CD8-positive, alpha-beta memory T cell (primary cell): ENCODE measurements around the gene DENND1A. TPM values are rescaled to one million over a fixed set of nuclear protein-coding genes. Genes with fewer than 3 reads are reported as not detected.

ENCODE experiments used
- CTCF ChIA-PET: fragments of 350-600 bp; sonication (Branson Sonifier 250); formaldehyde crosslinking; loops from one replicate; lab custom pipeline; 2021; ENCODE audit warnings: antibody characterized with exemption; lab: Charles Lee
- POLR2A ChIA-PET: fragments of 350-600 bp; sonication (Branson Sonifier 250); formaldehyde crosslinking; loops from one replicate; lab custom pipeline; 2021; ENCODE audit warnings: antibody characterized with exemption; lab: Charles Lee
- DNase-seq, 5 donors: peaks; one replicate each; pipeline versions ENCODE4 v3.0.0 to v3.0.0-alpha.2; 2020 to 2022; ENCODE audit warnings: mixed read lengths in 1 of 5
- H3K27ac ChIP-seq: one replicate; pipeline ENCODE4 v1.7.0; 2013; ENCODE audit warnings: low read depth, mild to moderate bottlenecking, low read length, moderate library complexity
- H3K27me3 ChIP-seq: 2 replicates; pipeline ENCODE4 v1.7.0; 2013; ENCODE audit warnings: low read length, mild to moderate bottlenecking; ENCODE audit not compliant: insufficient read depth, poor library complexity, severe bottlenecking
- H3K36me3 ChIP-seq: 2 replicates; pipeline ENCODE4 v1.7.0; 2013; ENCODE audit warnings: mild to moderate bottlenecking, low read length, moderate library complexity; ENCODE audit not compliant: insufficient read depth
- H3K4me1 ChIP-seq: 2 replicates; pipeline ENCODE4 v1.7.0; 2013; ENCODE audit warnings: mild to moderate bottlenecking, low read length, moderate library complexity; ENCODE audit not compliant: insufficient read depth
- H3K4me3 ChIP-seq: 2 replicates; pipeline ENCODE4 v1.7.0; 2013; ENCODE audit warnings: mild to moderate bottlenecking, low read length
- H3K9me3 ChIP-seq: 2 replicates; pipeline ENCODE4 v1.7.0; 2013; ENCODE audit warnings: mild to moderate bottlenecking, low read length
- H3K27ac Mint-ChIP-seq, 8 donors: one replicate each; pipeline ENCODE4 v1.8.0; 2020 to 2021; ENCODE audit warnings: mixed read lengths in 8 of 8, mild to moderate bottlenecking in 6 of 8, inconsistent platforms in 3 of 8, moderate library complexity in 3 of 8
- H3K27me3 Mint-ChIP-seq, 2 donors: one replicate each; pipeline ENCODE4 v1.8.0; 2020 to 2021; ENCODE audit warnings: mixed read lengths in 2 of 2, mild to moderate bottlenecking in 1 of 2, moderate library complexity in 1 of 2
- H3K36me3 Mint-ChIP-seq, 3 donors: one replicate each; pipeline ENCODE4 v1.8.0; 2020 to 2021; ENCODE audit warnings: mixed read lengths in 3 of 3, inconsistent platforms in 1 of 3, mild to moderate bottlenecking in 1 of 3
- H3K4me1 Mint-ChIP-seq, 3 donors: one replicate each; pipeline ENCODE4 v1.8.0; 2020 to 2021; ENCODE audit warnings: mixed read lengths in 3 of 3, inconsistent platforms in 1 of 3, mild to moderate bottlenecking in 1 of 3
- H3K4me3 Mint-ChIP-seq, 7 donors: one replicate each; pipeline ENCODE4 v1.8.0; 2020 to 2021; ENCODE audit warnings: mixed read lengths in 7 of 7, mild to moderate bottlenecking in 6 of 7, moderate library complexity in 4 of 7, inconsistent platforms in 2 of 7
- H3K9me3 Mint-ChIP-seq, 5 donors: one replicate each; pipeline ENCODE4 v1.8.0; 2020 to 2022; ENCODE audit warnings: mixed read lengths in 5 of 5, mild to moderate bottlenecking in 3 of 5, moderate library complexity in 2 of 5, inconsistent platforms in 1 of 5
- polyA plus RNA-seq: library from polyadenylated mRNA; unstranded; fragments of 300-500 nt; fragmentation: Illumina TruSeq; gene quantifications from one replicate; pipeline ENCODE4 v1.2.3, GENCODE V29; 2021
- total RNA-seq, 2 experiments: library from RNA; stranded (reverse); gene quantifications; one replicate each; pipeline ENCODE4 v1.2.3, GENCODE V29; 2021

Gene DENND1A
- total and polyA plus RNA-seq, 3 experiments from 2014 or later = 7.2 to 15.1 (median 15.0) TPM

- H3K27ac ChIP-seq = no peak overlapping the region
- no peak for DNase-seq
- H3K9me3 ChIP-seq = no peaks in the 10 kb centered on the region
- H3K27me3 ChIP-seq = no peaks in the 10 kb centered on the region
- Mint-ChIP-seq H3K4me3 (no peak overlapping the region), H3K36me3 (no peaks in the 10 kb centered on the region), H3K27ac (no peak overlapping the region), H3K9me3 (no peaks in the 10 kb centered on the region), H3K27me3 (no peaks in the 10 kb centered on the region), H3K4me1 (peaks cover 0 to under 1% (median 0%) of the 10 kb centered on the region in 3 donors)
- ChIA-PET POLR2A (no interaction called here), CTCF (interaction anchor here (0.5 kb wide), 1 partner anchor 653 kb away, joined by 3 read pairs; no protein-coding TSS in a partner anchor)
- no peak overlapping the region for H3K4me3 ChIP-seq
- H3K4me1 ChIP-seq = no peaks in the 10 kb centered on the region
- H3K36me3 ChIP-seq = no peaks in the 10 kb centered on the region
Measured at GRCh38 chr9:123390337-123391135, 539.4 kb downstream of the DENND1A start.

GRCh38 chr9:123389698-123390097 is 540.2 kb downstream of the DENND1A start:
- no peaks in the 10 kb centered on the region for H3K9me3 ChIP-seq
- H3K36me3 ChIP-seq = no peaks in the 10 kb centered on the region
- H3K36me3 Mint-ChIP-seq = no peaks in the 10 kb centered on the region
- ChIA-PET CTCF (interaction anchor here (0.5 kb wide), 1 partner anchor 654 kb away, joined by 3 read pairs; no protein-coding TSS in a partner anchor), POLR2A (no interaction called here)
- H3K4me1 Mint-ChIP-seq = peaks cover 0 to 3% (median 3%) of the 10 kb centered on the region in 3 donors
- H3K4me1 ChIP-seq = no peaks in the 10 kb centered on the region
- no peak for DNase-seq
- H3K9me3 Mint-ChIP-seq = no peaks in the 10 kb centered on the region
- H3K4me3 Mint-ChIP-seq = no peak overlapping the region
- H3K27me3 Mint-ChIP-seq = no peaks in the 10 kb centered on the region
- H3K4me3 ChIP-seq = no peak overlapping the region
- H3K27ac ChIP-seq = no peak overlapping the region
- H3K27me3 ChIP-seq = no peaks in the 10 kb centered on the region
- no peak overlapping the region for H3K27ac Mint-ChIP-seq

DNA sequence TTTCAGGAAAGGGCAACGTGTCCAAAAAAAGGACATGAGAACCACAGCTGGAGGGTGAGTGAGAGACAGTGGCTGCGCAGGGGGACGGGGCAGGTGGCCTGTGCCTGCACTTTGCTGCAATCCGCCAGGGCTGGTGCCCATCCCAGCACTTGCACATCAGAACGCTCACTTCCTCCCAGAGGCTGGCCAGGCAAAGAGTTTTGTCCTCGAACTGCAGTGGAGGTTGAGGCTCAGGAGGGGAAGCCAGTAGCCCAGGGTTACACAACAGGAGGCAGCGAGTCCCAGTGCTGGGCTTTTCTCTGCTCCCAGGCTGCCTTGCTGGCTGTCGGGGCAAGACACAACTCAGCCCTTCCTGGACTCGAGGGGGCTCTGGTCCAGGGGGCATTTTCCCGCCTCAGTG is 540.9 kb downstream of the DENND1A start:
- Histone ChIP-seq H3K9me3 (no peaks in the 10 kb centered on the region), H3K36me3 (no peaks in the 10 kb centered on the region), H3K4me3 (no peak overlapping the region), H3K27me3 (no peaks in the 10 kb centered on the region), H3K27ac (no peak overlapping the region), H3K4me1 (no peaks in the 10 kb centered on the region)
- H3K27ac Mint-ChIP-seq = no peak overlapping the region
- no peaks in the 10 kb centered on the region for H3K36me3 Mint-ChIP-seq
- no peaks in the 10 kb centered on the region for H3K9me3 Mint-ChIP-seq
- peaks cover 0 to 3% (median 3%) of the 10 kb centered on the region in 3 donors for H3K4me1 Mint-ChIP-seq
- ChIA-PET POLR2A (no interaction called here), CTCF (no interaction called here)
- H3K27me3 Mint-ChIP-seq = no peaks in the 10 kb centered on the region
- DNase-seq = no peak
- no peak overlapping the region for H3K4me3 Mint-ChIP-seq

- ChIA-PET CTCF (no interaction called here), POLR2A (no interaction called here)
- no peaks in the 10 kb centered on the region for H3K36me3 ChIP-seq
- Mint-ChIP-seq H3K27me3 (no peaks in the 10 kb centered on the region), H3K4me1 (peaks cover 0 to 3% (median 3%) of the 10 kb centered on the region in 3 donors), H3K9me3 (no peaks in the 10 kb centered on the region), H3K27ac (peak overlapping the region in 1 of 8 donors; percentile 52), H3K4me3 (no peak overlapping the region), H3K36me3 (peaks cover 0 to 2% (median 0%) of the 10 kb centered on the region in 3 donors)
- H3K9me3 ChIP-seq = no peaks in the 10 kb centered on the region
- H3K27ac ChIP-seq = no peak overlapping the region
- H3K4me1 ChIP-seq = no peaks in the 10 kb centered on the region
- H3K4me3 ChIP-seq = no peak overlapping the region
- DNase-seq = no peak
- H3K27me3 ChIP-seq = no peaks in the 10 kb centered on the region
Measured at GRCh38 chr9:123387686-123388085, 542.2 kb downstream of the DENND1A start.

DNA sequence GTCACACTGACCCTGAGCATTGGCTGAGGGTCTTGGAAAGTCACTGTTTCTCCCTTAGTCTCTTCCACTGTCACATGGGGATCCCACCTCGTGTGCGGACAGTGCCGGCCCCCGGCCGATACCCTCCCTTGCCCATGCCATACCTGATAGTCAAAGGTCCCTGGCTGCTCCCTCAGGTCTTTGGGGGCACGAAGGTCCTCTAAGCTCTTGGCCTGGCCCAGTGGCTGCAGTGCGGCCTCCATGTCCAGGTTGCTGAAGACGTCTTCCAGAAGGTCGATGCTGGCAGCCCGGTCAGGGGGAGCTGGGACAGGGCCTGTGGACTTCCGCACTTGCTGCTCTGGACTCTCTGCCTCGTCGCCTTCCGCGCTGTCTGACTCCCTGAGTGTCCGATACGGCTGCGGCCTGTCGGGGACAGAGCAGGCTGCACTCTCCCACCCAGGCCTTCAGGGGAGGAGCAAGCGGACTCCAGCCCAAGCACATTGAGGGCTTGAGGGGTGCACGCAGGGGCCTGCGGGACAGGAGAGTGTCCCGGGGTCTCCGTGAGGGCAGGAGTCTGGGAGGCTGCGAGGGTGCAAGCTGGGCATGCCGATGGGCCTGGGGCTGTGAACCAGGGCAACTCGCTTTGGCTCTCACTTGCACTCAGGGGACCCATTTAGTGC is 546.3 kb downstream of the DENND1A start:
- no peak overlapping the region for H3K4me3 ChIP-seq
- Mint-ChIP-seq H3K27ac (no peak overlapping the region), H3K36me3 (peaks cover 0 to 7% (median 0%) of the 10 kb centered on the region in 3 donors), H3K4me3 (peak overlapping the region in 1 of 7 donors; percentile 51), H3K9me3 (no peaks in the 10 kb centered on the region), H3K4me1 (peaks cover 0 to 3% (median 3%) of the 10 kb centered on the region in 3 donors), H3K27me3 (no peaks in the 10 kb centered on the region)
- CTCF ChIA-PET = interaction anchor here (0.5 kb wide), 1 partner anchor 376 kb away, joined by 3 read pairs; no protein-coding TSS in a partner anchor
- no peak overlapping the region for H3K27ac ChIP-seq
- H3K36me3 ChIP-seq = no peaks in the 10 kb centered on the region
- H3K9me3 ChIP-seq = no peaks in the 10 kb centered on the region
- no peaks in the 10 kb centered on the region for H3K4me1 ChIP-seq
- H3K27me3 ChIP-seq = no peaks in the 10 kb centered on the region
- DNase-seq = no peak
- POLR2A ChIA-PET = no interaction called here

DNA sequence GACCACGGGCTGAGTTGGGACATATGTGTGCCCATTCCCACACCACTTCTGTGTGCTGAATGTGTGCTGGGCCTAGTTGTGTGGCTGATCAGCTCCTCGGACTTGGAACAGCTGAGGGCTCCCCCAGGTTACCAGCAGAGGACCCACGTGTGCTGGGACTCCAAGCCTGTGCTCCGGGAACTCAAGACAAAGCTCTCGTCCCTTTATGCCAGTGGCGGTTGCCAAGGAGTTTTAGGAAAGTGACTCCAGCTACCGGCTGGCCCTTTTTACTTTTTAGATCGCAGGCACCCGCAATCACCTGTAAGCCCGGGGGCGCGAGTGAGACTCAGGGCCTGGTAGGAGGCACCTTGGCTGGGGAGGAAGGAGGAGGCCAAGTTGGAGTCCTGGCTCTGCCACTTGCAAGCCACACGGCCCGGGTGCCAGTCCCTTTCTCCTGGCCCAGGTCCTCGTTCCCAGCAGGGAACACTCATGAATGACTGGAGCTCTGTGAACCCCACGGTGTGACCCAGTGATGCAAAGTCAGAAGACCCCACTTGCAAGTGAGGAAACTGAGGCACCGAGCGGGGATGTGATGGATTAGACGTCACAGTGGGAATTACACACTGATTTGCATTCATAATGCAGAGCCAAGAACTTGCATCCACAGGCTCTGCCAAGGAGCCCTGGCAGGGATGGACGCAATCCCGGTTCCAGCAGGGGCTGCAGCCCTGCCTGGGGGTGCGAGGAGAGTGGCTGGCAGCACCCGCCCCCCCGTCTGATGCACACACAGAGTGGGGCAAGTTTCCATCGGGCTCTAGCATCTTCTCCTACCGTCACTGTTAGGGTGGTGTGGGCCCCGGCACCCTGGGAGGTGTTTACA is 547.0 kb downstream of the DENND1A start:
- Mint-ChIP-seq H3K27me3 (no peaks in the 10 kb centered on the region), H3K4me1 (peaks cover 0 to 3% (median 3%) of the 10 kb centered on the region in 3 donors), H3K27ac (no peak overlapping the region), H3K36me3 (peaks cover 0 to 7% (median 0%) of the 10 kb centered on the region in 3 donors), H3K4me3 (no peak overlapping the region), H3K9me3 (no peaks in the 10 kb centered on the region)
- Histone ChIP-seq H3K27ac (no peak overlapping the region), H3K4me3 (no peak overlapping the region), H3K27me3 (no peaks in the 10 kb centered on the region), H3K4me1 (no peaks in the 10 kb centered on the region), H3K9me3 (no peaks in the 10 kb centered on the region), H3K36me3 (no peaks in the 10 kb centered on the region)
- ChIA-PET CTCF (interaction anchor here (0.5 to 1.2 kb wide), 2 partner anchors 33 to 375 kb away, joined by 3 read pairs; no protein-coding TSS in a partner anchor), POLR2A (no interaction called here)
- no peak for DNase-seq

- CTCF ChIA-PET = no interaction called here
- H3K4me1 ChIP-seq = no peaks in the 10 kb centered on the region
- Mint-ChIP-seq H3K4me3 (no peak overlapping the region), H3K4me1 (peaks cover 0 to 3% (median 3%) of the 10 kb centered on the region in 3 donors), H3K27ac (peak overlapping the region in 2 of 8 donors; percentile 23 to 83), H3K36me3 (peaks cover 0 to 7% (median 0%) of the 10 kb centered on the region in 3 donors), H3K27me3 (peaks cover 0 to 2% of the 10 kb centered on the region in 2 donors), H3K9me3 (no peaks in the 10 kb centered on the region)
- H3K27ac ChIP-seq = no peak overlapping the region
- no peaks in the 10 kb centered on the region for H3K27me3 ChIP-seq
- no peak for DNase-seq
- no peaks in the 10 kb centered on the region for H3K36me3 ChIP-seq
- H3K9me3 ChIP-seq = no peaks in the 10 kb centered on the region
- no peak overlapping the region for H3K4me3 ChIP-seq
- POLR2A ChIA-PET = no interaction called here
Measured at GRCh38 chr9:123380852-123381705, 548.8 kb downstream of the DENND1A start.
